Fibroblast of lung (primary cell): ENCODE results near the gene OPRM1.

Source experiments
- CTCF ChIP-seq, 2 donors: IDR thresholded peaks in 1 of 2; conservative IDR thresholded peaks in 1 of 2; 1 replicate in 1 of 2; 2 replicates in 1 of 2; pipeline ENCODE4 v1.5.1; 2011 to 2012; ENCODE audit warnings: low read length in 2 of 2, control low read depth in 1 of 2, inconsistent platforms in 1 of 2, low read depth in 1 of 2, mild to moderate bottlenecking in 1 of 2
- EZH2 ChIP-seq: IDR thresholded peaks from 2 replicates; pipeline ENCODE4 v1.5.1; 2012; ENCODE audit warnings: low read length, control low read depth, mild to moderate bottlenecking; ENCODE audit errors: missing control alignments

- TF ChIP-seq CTCF (conservative IDR thresholded peaks at IDR 0.05 in 1 of 2, IDR thresholded peaks at IDR 0.05 in 1 of 2; ENCODE audit: low read depth in 1 of 2, low read length in 2 of 2) (no peak), EZH2 (no peak)
Measured at GRCh38 chr6:154267508-154268106, 228.6 kb downstream of the OPRM1 start.
